ENCODE measurements around the gene ATP6V0B. TPM values are rescaled to one million over a fixed set of nuclear protein-coding genes. Genes with fewer than 3 reads are reported as not detected.

ATP6V0B gene
- total RNA-seq, 2 experiments from 2014 or later = 42.9 to 47.0 TPM

- no peak for ATAC-seq (ENCODE audit: poor library complexity)
- Mint-ChIP-seq H3K4me1 (ENCODE audit: low read depth) (peaks cover 22% of the 10 kb centered on the region), H3K4me3 (no peak overlapping the region), H3K27ac (no peak overlapping the region), H3K36me3 (ENCODE audit: low read depth) (peaks cover 31% of the 10 kb centered on the region), H3K27me3 (no peaks in the 10 kb centered on the region), H3K9me3 (no peaks in the 10 kb centered on the region)
- Histone ChIP-seq H3K4me3 (ENCODE audit: low read length) (no peak overlapping the region), H3K4me1 (ENCODE audit: insufficient read depth, low read length) (no peaks in the 10 kb centered on the region), H3K27me3 (ENCODE audit: control insufficient read depth in 1 of 2, insufficient read depth in 2 of 2, low read length in 2 of 2) (no peaks in the 10 kb centered on the region), H3K27ac (ENCODE audit: low read depth in 1 of 2, low read length in 2 of 2) (no peak overlapping the region), H3K36me3 (ENCODE audit: insufficient read depth, low read length) (peaks cover 35% of the 10 kb centered on the region), H3K9me3 (ENCODE audit: control insufficient read depth in 1 of 2, insufficient read depth in 1 of 2, low read length in 2 of 2) (no peaks in the 10 kb centered on the region)
- CTCF ChIA-PET = no interaction called here
- DNase-seq = no peak
- POLR2A ChIA-PET = no interaction called here
- TF ChIP-seq, protein P1, sequence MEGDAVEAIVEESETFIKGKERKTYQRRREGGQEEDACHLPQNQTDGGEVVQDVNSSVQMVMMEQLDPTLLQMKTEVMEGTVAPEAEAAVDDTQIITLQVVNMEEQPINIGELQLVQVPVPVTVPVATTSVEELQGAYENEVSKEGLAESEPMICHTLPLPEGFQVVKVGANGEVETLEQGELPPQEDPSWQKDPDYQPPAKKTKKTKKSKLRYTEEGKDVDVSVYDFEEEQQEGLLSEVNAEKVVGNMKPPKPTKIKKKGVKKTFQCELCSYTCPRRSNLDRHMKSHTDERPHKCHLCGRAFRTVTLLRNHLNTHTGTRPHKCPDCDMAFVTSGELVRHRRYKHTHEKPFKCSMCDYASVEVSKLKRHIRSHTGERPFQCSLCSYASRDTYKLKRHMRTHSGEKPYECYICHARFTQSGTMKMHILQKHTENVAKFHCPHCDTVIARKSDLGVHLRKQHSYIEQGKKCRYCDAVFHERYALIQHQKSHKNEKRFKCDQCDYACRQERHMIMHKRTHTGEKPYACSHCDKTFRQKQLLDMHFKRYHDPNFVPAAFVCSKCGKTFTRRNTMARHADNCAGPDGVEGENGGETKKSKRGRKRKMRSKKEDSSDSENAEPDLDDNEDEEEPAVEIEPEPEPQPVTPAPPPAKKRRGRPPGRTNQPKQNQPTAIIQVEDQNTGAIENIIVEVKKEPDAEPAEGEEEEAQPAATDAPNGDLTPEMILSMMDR (IDR thresholded peaks at IDR 0.05) = no peak
- intact Hi-C loops (cut with DNase I, micrococcal nuclease) = no loop called here
Observed at GRCh38 chr1:43954036-43954435, 20.7 kb upstream of the ATP6V0B start.

DNA sequence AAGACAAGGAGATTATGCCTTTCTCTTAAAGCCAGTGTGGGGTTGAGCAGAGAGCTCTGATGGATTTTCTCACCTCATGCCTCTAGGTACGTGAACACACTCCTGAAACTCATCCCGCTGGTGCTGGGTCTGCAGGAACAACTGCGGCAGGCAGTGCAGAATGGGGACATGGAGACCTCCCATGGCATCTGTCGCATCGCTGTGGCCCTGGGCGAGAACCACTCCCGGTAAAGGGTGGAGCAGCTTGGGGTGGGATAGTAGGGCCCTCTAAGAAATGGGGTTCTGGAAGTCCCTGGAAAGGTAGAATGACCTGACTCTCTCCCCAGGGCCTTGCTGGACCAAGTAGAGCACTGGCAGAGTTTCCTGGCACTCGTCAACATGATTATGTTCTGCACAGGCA is 18.5 kb upstream of the ATP6V0B start:
- H3K9me3 Mint-ChIP-seq = no peaks in the 10 kb centered on the region
- no peaks in the 10 kb centered on the region for H3K27me3 Mint-ChIP-seq
- intact Hi-C loops (cut with DNase I, micrococcal nuclease) = no loop called here
- Histone ChIP-seq H3K4me1 (ENCODE audit: insufficient read depth, low read length) (no peaks in the 10 kb centered on the region), H3K27ac (ENCODE audit: low read depth in 1 of 2, low read length in 2 of 2) (no peak overlapping the region), H3K4me3 (ENCODE audit: low read length) (no peak overlapping the region), H3K36me3 (ENCODE audit: insufficient read depth, low read length) (peaks cover 35% of the 10 kb centered on the region), H3K9me3 (ENCODE audit: control insufficient read depth in 1 of 2, insufficient read depth in 1 of 2, low read length in 2 of 2) (no peaks in the 10 kb centered on the region), H3K27me3 (ENCODE audit: control insufficient read depth in 1 of 2, insufficient read depth in 2 of 2, low read length in 2 of 2) (no peaks in the 10 kb centered on the region)
- no peak for ATAC-seq (ENCODE audit: poor library complexity)
- H3K36me3 Mint-ChIP-seq (ENCODE audit: low read depth) = peaks cover 33% of the 10 kb centered on the region
- ChIA-PET POLR2A (no interaction called here), CTCF (no interaction called here)
- H3K4me3 Mint-ChIP-seq = no peak overlapping the region
- peaks cover 3% of the 10 kb centered on the region for H3K4me1 Mint-ChIP-seq (ENCODE audit: low read depth)
- DNase-seq = no peak
- no peak overlapping the region for H3K27ac Mint-ChIP-seq
- TF ChIP-seq, protein P1 (IDR thresholded peaks at IDR 0.05) = no peak

DNA sequence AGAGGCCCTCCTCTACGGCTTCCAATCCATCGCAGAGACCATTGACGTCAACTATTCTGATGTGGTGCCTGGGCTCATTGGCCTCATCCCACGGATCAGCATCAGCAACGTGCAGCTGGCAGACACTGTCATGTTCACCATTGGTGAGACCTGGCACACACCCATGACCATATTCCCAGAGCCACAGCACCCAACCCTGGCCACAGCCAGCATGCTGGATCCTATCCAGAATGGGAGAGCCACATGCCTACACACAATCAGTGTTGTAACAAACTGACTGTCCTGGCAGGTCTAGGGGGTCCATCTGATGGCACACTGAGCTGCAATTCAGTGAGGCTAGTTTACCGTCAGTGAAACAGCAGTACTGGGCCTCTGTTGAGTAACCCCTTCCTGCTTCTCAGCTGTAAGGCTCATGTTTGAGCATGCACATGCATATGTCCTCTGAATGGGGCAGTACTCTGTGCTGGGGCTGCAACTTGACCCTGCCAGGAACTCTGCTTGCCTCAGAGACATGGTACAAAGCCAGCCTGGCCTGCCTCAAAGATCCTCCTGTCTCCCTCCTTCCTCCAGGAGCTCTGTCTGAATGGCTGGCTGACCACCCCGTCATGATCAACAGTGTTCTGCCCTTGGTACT is 17.2 kb upstream of the ATP6V0B start:
- TF ChIP-seq, protein P1 (IDR thresholded peaks at IDR 0.05) = no peak
- no peak overlapping the region for H3K4me3 Mint-ChIP-seq
- no peaks in the 10 kb centered on the region for H3K27me3 Mint-ChIP-seq
- no peaks in the 10 kb centered on the region for H3K9me3 Mint-ChIP-seq
- ATAC-seq (ENCODE audit: poor library complexity) (no peak), DNase-seq (no peak)
- H3K4me1 Mint-ChIP-seq (ENCODE audit: low read depth) = no peaks in the 10 kb centered on the region
- no peak overlapping the region for H3K4me3 ChIP-seq (ENCODE audit: low read length)
- no peak overlapping the region for H3K27ac Mint-ChIP-seq
- H3K27ac ChIP-seq (ENCODE audit: low read depth in 1 of 2, low read length in 2 of 2) = no peak overlapping the region
- H3K4me1 ChIP-seq (ENCODE audit: insufficient read depth, low read length) = no peaks in the 10 kb centered on the region
- POLR2A ChIA-PET = no interaction called here
- no peaks in the 10 kb centered on the region for H3K9me3 ChIP-seq (ENCODE audit: control insufficient read depth in 1 of 2, insufficient read depth in 1 of 2, low read length in 2 of 2)
- CTCF ChIA-PET = no interaction called here
- peaks cover 43% of the 10 kb centered on the region for H3K36me3 ChIP-seq (ENCODE audit: insufficient read depth, low read length)
- H3K36me3 Mint-ChIP-seq (ENCODE audit: low read depth) = peaks cover 40% of the 10 kb centered on the region
- intact Hi-C loops (cut with DNase I, micrococcal nuclease) = no loop called here
- H3K27me3 ChIP-seq (ENCODE audit: control insufficient read depth in 1 of 2, insufficient read depth in 2 of 2, low read length in 2 of 2) = no peaks in the 10 kb centered on the region
